ENCODE data around the gene CCDC87. TPM values are rescaled to one million over a fixed set of nuclear protein-coding genes. Genes with fewer than 3 reads are reported as not detected.

The CCDC87 gene
- total and polyA plus RNA-seq, 4 donors = 0.12 to 0.67 (median 0.22) TPM

DNA sequence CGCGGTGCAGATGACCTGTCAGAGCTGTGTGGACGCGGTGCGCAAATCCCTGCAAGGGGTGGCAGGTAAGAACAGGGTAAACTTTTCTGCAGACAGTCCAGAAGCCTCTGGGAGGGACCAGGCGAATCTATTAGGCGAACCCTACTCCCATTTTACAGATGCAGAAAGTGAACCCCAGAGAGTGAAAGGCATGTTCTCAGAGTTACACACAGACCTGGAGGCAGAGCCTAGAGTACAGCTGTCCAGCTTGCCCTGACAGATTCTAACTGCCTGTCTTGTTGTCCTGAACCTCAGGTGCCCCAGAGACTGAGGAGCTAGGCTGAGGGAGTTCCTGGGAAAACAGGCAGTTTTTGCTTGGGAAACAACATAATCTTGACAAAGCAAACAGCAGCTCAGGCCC, 787 bp upstream of the CCDC87 start:
- H3K4me3 ChIP-seq = peak overlapping the region; percentile 95
- peaks cover 0 to 2% (median under 1%) of the 10 kb centered on the region in 4 donors for H3K36me3 ChIP-seq (ENCODE audit: control insufficient read depth in 4 of 4, insufficient read depth in 4 of 4, low read length in 4 of 4)
- H3K27ac ChIP-seq (ENCODE audit: low read depth in 1 of 2, low read length in 1 of 2) = peak overlapping the region in 1 of 2 donors; percentile 91
- peak overlapping the region; percentile 88 to 96 for H3K9ac ChIP-seq (ENCODE audit: insufficient read depth in 1 of 2, low read length in 2 of 2)
- 68 to 69% methylated on average over 7 of the region's 7 CpGs for WGBS, 2 donors
- no peak for DNase-seq
- no peaks in the 10 kb centered on the region for H3K9me3 ChIP-seq (ENCODE audit: control insufficient read depth in 4 of 4, insufficient read depth in 3 of 4, low read length in 3 of 4)
- TF ChIP-seq, protein P1, sequence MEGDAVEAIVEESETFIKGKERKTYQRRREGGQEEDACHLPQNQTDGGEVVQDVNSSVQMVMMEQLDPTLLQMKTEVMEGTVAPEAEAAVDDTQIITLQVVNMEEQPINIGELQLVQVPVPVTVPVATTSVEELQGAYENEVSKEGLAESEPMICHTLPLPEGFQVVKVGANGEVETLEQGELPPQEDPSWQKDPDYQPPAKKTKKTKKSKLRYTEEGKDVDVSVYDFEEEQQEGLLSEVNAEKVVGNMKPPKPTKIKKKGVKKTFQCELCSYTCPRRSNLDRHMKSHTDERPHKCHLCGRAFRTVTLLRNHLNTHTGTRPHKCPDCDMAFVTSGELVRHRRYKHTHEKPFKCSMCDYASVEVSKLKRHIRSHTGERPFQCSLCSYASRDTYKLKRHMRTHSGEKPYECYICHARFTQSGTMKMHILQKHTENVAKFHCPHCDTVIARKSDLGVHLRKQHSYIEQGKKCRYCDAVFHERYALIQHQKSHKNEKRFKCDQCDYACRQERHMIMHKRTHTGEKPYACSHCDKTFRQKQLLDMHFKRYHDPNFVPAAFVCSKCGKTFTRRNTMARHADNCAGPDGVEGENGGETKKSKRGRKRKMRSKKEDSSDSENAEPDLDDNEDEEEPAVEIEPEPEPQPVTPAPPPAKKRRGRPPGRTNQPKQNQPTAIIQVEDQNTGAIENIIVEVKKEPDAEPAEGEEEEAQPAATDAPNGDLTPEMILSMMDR (IDR thresholded peaks at IDR 0.05; ENCODE audit: control extremely low read depth, extremely low read depth) = no peak
- H3K4me1 ChIP-seq (ENCODE audit: control insufficient read depth in 5 of 5, insufficient read depth in 5 of 5, low read length in 5 of 5) = peaks cover 0 to 30% (median 15%) of the 10 kb centered on the region in 5 donors
- ATAC-seq (ENCODE audit: insufficient read depth, low FRiP score) = no peak
- no peaks in the 10 kb centered on the region for H3K27me3 ChIP-seq (ENCODE audit: control insufficient read depth in 3 of 3, insufficient read depth in 3 of 3, low read length in 2 of 3)

DNA sequence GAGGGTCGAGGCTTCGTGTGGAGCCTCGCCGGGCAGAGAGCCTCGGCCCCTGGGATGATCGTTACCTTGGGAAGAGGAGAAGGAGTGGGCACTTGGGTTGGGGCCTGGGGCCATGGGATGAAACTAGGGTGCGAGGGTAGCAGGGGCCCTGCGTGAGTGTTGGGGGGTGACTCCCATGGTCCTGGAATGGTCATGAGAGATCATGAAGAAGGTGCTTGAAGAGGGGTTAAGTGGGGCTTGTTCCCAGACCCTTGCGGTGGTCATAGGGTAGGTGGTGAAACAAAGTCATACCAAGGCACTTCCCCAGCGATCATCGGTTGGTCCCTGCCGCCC, 406 bp upstream of the CCDC87 start:
- TF ChIP-seq, protein P1 (IDR thresholded peaks at IDR 0.05; ENCODE audit: control extremely low read depth, extremely low read depth) = no peak
- Histone ChIP-seq H3K36me3 (ENCODE audit: control insufficient read depth in 4 of 4, insufficient read depth in 4 of 4, low read length in 4 of 4) (peaks cover 0 to 2% (median 0%) of the 10 kb centered on the region in 4 donors), H3K4me3 (peak overlapping the region; percentile 95), H3K4me1 (ENCODE audit: control insufficient read depth in 5 of 5, insufficient read depth in 5 of 5, low read length in 5 of 5) (peaks cover 0 to 30% (median 15%) of the 10 kb centered on the region in 5 donors), H3K27me3 (ENCODE audit: control insufficient read depth in 3 of 3, insufficient read depth in 3 of 3, low read length in 2 of 3) (no peaks in the 10 kb centered on the region), H3K9me3 (ENCODE audit: control insufficient read depth in 4 of 4, insufficient read depth in 3 of 4, low read length in 3 of 4) (no peaks in the 10 kb centered on the region), H3K27ac (ENCODE audit: low read depth in 1 of 2, low read length in 1 of 2) (peak overlapping the region; percentile 71 to 91), H3K9ac (ENCODE audit: insufficient read depth in 1 of 2, low read length in 2 of 2) (peak overlapping the region; percentile 88 to 96)
- WGBS, 2 donors = 5 to 6% methylated on average over 12 of the region's 12 CpGs
- no peak for ATAC-seq (ENCODE audit: insufficient read depth, low FRiP score)
- no peak for DNase-seq

DNA sequence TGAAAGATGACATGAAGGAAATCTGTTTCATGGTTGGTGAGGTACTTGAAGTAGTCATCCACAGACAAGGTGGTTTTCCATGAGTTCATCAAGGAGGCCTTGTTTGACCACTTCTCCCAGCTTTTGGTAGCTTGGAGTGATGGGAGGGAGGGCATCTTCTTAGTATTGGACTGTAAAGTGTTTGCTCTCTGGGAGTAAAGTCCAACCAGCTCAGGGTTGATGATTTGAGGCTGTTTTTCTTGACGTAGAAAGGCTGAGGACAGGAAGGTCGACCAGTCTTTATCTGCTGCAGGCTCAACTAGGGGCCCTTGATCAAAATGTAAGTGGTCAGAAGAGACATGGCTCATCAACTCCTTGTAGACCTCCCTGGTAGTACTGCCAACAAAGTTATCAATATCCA, 1.7 kb downstream of the CCDC87 start:
- H3K4me1 ChIP-seq (ENCODE audit: control insufficient read depth in 5 of 5, insufficient read depth in 5 of 5, low read length in 5 of 5) = peaks cover 0 to 30% (median 15%) of the 10 kb centered on the region in 5 donors
- no peak overlapping the region for H3K9ac ChIP-seq (ENCODE audit: insufficient read depth in 1 of 2, low read length in 2 of 2)
- no peak overlapping the region for H3K27ac ChIP-seq (ENCODE audit: low read depth in 1 of 2, low read length in 1 of 2)
- no peak for DNase-seq
- TF ChIP-seq, protein P1 (IDR thresholded peaks at IDR 0.05; ENCODE audit: control extremely low read depth, extremely low read depth) = no peak
- WGBS, 2 donors = 90 to 97% methylated on average over 2 of the region's 2 CpGs
- H3K27me3 ChIP-seq (ENCODE audit: control insufficient read depth in 3 of 3, insufficient read depth in 3 of 3, low read length in 2 of 3) = no peaks in the 10 kb centered on the region
- no peak overlapping the region for H3K4me3 ChIP-seq
- no peaks in the 10 kb centered on the region for H3K9me3 ChIP-seq (ENCODE audit: control insufficient read depth in 4 of 4, insufficient read depth in 3 of 4, low read length in 3 of 4)
- ATAC-seq (ENCODE audit: insufficient read depth, low FRiP score) = no peak
- H3K36me3 ChIP-seq (ENCODE audit: control insufficient read depth in 4 of 4, insufficient read depth in 4 of 4, low read length in 4 of 4) = no peaks in the 10 kb centered on the region

All from lung (tissue), 12 donors.